HepG2 (cell line): ENCODE results near the gene AK2. TPM values are rescaled to one million over a fixed set of nuclear protein-coding genes. Genes with fewer than 3 reads are reported as not detected.

Source experiments
- BORCS8-MEF2B ChIP-seq: sonication (generic); formaldehyde crosslinking; IDR thresholded peaks from 2 replicates; pipeline ENCODE4 v1.8.0; 2022; ENCODE audit warnings: mild to moderate bottlenecking, missing genetic modification reagents
- CAMTA2 ChIP-seq: sonication (generic); formaldehyde crosslinking; IDR thresholded peaks from 2 replicates; pipeline ENCODE4 v1.4.0; 2020; ENCODE audit warnings: mild to moderate bottlenecking, missing genetic modification reagents, borderline replicate concordance
- THYN1 ChIP-seq: sonication (generic); formaldehyde crosslinking; IDR thresholded peaks from 2 replicates; pipeline ENCODE4 v1.8.1; 2023; ENCODE audit warnings: low read depth, mild to moderate bottlenecking, moderate library complexity, missing genetic modification reagents, borderline replicate concordance
- TOPORS ChIP-seq: sonication (generic); formaldehyde crosslinking; IDR thresholded peaks from 2 replicates; pipeline ENCODE4 v1.8.0; 2023; ENCODE audit warnings: mild to moderate bottlenecking, missing genetic modification reagents
- YEATS2 ChIP-seq: sonication (generic); formaldehyde crosslinking; IDR thresholded peaks from 2 replicates; pipeline ENCODE4 v1.4.0; 2020; ENCODE audit warnings: missing genetic modification reagents, borderline replicate concordance
- ZFAT ChIP-seq: sonication (generic); formaldehyde crosslinking; conservative IDR thresholded peaks from 2 replicates; pipeline ENCODE4 v1.8.1; 2023; ENCODE audit warnings: missing genetic modification reagents, inconsistent platforms
- ZNF180 ChIP-seq: sonication (generic); formaldehyde crosslinking; IDR thresholded peaks from 2 replicates; pipeline ENCODE4 v1.4.0; 2020; ENCODE audit warnings: low read depth, missing genetic modification reagents, borderline replicate concordance
- ZSCAN30 ChIP-seq: sonication (generic); formaldehyde crosslinking; IDR thresholded peaks from 2 replicates; pipeline ENCODE4 v1.5.0; 2020; ENCODE audit warnings: mild to moderate bottlenecking, missing genetic modification reagents
- polyA plus RNA-seq, 8 experiments: library from polyadenylated mRNA; depleted of rRNA in 3 of 8; stranded (reverse) in 7 of 8; unstranded in 1 of 8; fragments of >200 nt; fragmentation: Illumina TruSeq in 4 of 8; extraction: Trizol in 4 of 8; gene quantifications; 2 replicates each; pipeline versions ENCODE4 v1.2.1 to v1.2.3, GENCODE V29; 2011 to 2016; ENCODE audit warnings: low read depth in 4 of 8, missing spikeins in 1 of 8, mixed read lengths in 1 of 8; ENCODE audit not compliant: insufficient read depth in 1 of 8
- total RNA-seq, 5 experiments: library from RNA; depleted of rRNA; stranded (reverse); fragments of >200 nt; fragmentation: Illumina TruSeq; extraction: Trizol; gene quantifications; 2 replicates each; pipeline ENCODE4 v1.2.3, GENCODE V29; 2016; ENCODE audit warnings: low read depth in 1 of 5
- TF ChIP-seq, protein P1 (sequence below): sonication (generic); formaldehyde crosslinking; IDR thresholded peaks from 2 replicates; pipeline ENCODE4 v1.4.0; 2020; ENCODE audit warnings: mild to moderate bottlenecking, missing genetic modification reagents
- TF ChIP-seq, protein P2 (sequence below): sonication (generic); formaldehyde crosslinking; IDR thresholded peaks from 2 replicates; pipeline ENCODE4 v1.4.0; 2020; ENCODE audit warnings: mild to moderate bottlenecking, low read depth, missing genetic modification reagents
- TF ChIP-seq, protein P3 (sequence below): sonication (generic); formaldehyde crosslinking; IDR thresholded peaks from 2 replicates; pipeline ENCODE4 v1.5.0; 2020; ENCODE audit warnings: mild to moderate bottlenecking, low read depth, missing genetic modification reagents, borderline replicate concordance
- TF ChIP-seq, protein P4 (sequence below): sonication (generic); formaldehyde crosslinking; IDR thresholded peaks from 2 replicates; pipeline ENCODE4 v1.4.0; 2020; ENCODE audit warnings: missing genetic modification reagents, borderline replicate concordance
- TF ChIP-seq, protein P5 (sequence below): sonication (generic); formaldehyde crosslinking; IDR thresholded peaks from 2 replicates; pipeline ENCODE4 v1.5.1; 2020; ENCODE audit warnings: missing genetic modification reagents, mild to moderate bottlenecking, borderline replicate concordance
- TF ChIP-seq, protein P6 (sequence below): sonication (generic); formaldehyde crosslinking; IDR thresholded peaks from 2 replicates; pipeline ENCODE4 v1.5.0; 2020; ENCODE audit warnings: missing genetic modification reagents

AK2 gene
- total and polyA plus RNA-seq, 2 of the 13 experiments (the other 11 are each of a cell fraction or from before 2014, with no cell fraction given): 170 to 188 TPM

DNA sequence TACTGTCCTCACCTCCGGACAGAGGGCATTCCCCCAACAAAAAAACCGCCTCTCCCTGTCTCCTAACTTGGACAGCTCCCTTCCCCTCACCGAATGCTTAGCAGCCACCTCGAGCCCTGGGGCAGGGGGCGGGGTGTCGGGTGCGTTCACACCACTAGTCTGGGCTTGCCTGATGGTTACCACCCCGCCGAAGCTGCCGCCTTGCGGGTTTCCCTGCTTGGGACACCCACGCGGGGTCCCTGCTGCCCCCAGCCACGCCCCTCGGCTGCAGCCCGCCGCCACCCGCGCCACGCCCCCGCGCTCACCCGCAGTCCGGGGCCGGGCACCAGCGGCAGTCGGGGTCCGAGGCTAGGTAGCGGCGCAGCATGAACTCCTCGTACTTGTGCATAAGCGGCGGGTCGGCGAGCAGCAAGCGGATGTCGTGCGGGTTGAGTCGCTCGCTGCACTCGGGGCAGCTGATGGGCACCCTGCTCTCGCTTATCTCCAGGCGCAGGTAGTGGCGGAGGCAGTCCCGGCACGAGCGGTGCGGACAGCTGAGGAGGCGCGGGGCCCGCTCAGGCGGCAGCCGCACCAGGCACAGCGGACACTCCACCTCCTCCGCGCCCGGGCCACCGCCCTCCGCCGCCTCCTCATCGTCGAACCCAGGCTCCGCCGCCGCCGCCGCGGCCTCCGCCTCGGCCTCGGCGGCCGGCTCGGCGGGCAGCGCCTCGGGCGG, 72.8 kb downstream of the AK2 start (continued):
- TF ChIP-seq, protein P1, sequence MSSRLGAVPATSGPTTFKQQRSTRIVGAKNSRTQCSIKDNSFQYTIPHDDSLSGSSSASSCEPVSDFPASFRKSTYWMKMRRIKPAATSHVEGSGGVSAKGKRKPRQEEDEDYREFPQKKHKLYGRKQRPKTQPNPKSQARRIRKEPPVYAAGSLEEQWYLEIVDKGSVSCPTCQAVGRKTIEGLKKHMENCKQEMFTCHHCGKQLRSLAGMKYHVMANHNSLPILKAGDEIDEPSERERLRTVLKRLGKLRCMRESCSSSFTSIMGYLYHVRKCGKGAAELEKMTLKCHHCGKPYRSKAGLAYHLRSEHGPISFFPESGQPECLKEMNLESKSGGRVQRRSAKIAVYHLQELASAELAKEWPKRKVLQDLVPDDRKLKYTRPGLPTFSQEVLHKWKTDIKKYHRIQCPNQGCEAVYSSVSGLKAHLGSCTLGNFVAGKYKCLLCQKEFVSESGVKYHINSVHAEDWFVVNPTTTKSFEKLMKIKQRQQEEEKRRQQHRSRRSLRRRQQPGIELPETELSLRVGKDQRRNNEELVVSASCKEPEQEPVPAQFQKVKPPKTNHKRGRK (CRISPR knock-in tag): no peak
- TF ChIP-seq, protein P2, sequence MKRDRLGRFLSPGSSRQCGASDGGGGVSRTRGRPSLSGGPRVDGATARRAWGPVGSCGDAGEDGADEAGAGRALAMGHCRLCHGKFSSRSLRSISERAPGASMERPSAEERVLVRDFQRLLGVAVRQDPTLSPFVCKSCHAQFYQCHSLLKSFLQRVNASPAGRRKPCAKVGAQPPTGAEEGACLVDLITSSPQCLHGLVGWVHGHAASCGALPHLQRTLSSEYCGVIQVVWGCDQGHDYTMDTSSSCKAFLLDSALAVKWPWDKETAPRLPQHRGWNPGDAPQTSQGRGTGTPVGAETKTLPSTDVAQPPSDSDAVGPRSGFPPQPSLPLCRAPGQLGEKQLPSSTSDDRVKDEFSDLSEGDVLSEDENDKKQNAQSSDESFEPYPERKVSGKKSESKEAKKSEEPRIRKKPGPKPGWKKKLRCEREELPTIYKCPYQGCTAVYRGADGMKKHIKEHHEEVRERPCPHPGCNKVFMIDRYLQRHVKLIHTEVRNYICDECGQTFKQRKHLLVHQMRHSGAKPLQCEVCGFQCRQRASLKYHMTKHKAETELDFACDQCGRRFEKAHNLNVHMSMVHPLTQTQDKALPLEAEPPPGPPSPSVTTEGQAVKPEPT (CRISPR knock-in tag): peak; percentile 22; the same call in 1 of the 2 replicates
- TF ChIP-seq ZSCAN30 (CRISPR knock-in tag): no peak
- TF ChIP-seq ZNF180 (CRISPR knock-in tag): no peak
- TF ChIP-seq BORCS8-MEF2B (CRISPR knock-in tag): peak; percentile 49; the same call in 1 of the 2 replicates
- no peak for TF ChIP-seq ZFAT (CRISPR knock-in tag)
- TF ChIP-seq, protein P3, sequence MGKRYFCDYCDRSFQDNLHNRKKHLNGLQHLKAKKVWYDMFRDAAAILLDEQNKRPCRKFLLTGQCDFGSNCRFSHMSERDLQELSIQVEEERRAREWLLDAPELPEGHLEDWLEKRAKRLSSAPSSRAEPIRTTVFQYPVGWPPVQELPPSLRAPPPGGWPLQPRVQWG: no peak
- TF ChIP-seq, protein P4, sequence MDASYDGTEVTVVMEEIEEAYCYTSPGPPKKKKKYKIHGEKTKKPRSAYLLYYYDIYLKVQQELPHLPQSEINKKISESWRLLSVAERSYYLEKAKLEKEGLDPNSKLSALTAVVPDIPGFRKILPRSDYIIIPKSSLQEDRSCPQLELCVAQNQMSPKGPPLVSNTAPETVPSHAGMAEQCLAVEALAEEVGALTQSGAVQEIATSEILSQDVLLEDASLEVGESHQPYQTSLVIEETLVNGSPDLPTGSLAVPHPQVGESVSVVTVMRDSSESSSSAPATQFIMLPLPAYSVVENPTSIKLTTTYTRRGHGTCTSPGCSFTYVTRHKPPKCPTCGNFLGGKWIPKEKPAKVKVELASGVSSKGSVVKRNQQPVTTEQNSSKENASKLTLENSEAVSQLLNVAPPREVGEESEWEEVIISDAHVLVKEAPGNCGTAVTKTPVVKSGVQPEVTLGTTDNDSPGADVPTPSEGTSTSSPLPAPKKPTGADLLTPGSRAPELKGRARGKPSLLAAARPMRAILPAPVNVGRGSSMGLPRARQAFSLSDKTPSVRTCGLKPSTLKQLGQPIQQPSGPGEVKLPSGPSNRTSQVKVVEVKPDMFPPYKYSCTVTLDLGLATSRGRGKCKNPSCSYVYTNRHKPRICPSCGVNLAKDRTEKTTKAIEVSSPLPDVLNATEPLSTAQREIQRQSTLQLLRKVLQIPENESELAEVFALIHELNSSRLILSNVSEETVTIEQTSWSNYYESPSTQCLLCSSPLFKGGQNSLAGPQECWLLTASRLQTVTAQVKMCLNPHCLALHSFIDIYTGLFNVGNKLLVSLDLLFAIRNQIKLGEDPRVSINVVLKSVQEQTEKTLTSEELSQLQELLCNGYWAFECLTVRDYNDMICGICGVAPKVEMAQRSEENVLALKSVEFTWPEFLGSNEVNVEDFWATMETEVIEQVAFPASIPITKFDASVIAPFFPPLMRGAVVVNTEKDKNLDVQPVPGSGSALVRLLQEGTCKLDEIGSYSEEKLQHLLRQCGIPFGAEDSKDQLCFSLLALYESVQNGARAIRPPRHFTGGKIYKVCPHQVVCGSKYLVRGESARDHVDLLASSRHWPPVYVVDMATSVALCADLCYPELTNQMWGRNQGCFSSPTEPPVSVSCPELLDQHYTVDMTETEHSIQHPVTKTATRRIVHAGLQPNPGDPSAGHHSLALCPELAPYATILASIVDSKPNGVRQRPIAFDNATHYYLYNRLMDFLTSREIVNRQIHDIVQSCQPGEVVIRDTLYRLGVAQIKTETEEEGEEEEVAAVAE (CRISPR knock-in tag): no peak
- TF ChIP-seq, protein P5, sequence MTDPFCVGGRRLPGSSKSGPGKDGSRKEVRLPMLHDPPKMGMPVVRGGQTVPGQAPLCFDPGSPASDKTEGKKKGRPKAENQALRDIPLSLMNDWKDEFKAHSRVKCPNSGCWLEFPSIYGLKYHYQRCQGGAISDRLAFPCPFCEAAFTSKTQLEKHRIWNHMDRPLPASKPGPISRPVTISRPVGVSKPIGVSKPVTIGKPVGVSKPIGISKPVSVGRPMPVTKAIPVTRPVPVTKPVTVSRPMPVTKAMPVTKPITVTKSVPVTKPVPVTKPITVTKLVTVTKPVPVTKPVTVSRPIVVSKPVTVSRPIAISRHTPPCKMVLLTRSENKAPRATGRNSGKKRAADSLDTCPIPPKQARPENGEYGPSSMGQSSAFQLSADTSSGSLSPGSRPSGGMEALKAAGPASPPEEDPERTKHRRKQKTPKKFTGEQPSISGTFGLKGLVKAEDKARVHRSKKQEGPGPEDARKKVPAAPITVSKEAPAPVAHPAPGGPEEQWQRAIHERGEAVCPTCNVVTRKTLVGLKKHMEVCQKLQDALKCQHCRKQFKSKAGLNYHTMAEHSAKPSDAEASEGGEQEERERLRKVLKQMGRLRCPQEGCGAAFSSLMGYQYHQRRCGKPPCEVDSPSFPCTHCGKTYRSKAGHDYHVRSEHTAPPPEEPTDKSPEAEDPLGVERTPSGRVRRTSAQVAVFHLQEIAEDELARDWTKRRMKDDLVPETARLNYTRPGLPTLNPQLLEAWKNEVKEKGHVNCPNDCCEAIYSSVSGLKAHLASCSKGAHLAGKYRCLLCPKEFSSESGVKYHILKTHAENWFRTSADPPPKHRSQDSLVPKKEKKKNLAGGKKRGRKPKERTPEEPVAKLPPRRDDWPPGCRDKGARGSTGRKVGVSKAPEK (CRISPR knock-in tag): no peak
- no peak for TF ChIP-seq YEATS2 (CRISPR knock-in tag)
- no peak for TF ChIP-seq THYN1 (CRISPR knock-in tag)
- TF ChIP-seq TOPORS (CRISPR knock-in tag): no peak
- TF ChIP-seq, protein P6, sequence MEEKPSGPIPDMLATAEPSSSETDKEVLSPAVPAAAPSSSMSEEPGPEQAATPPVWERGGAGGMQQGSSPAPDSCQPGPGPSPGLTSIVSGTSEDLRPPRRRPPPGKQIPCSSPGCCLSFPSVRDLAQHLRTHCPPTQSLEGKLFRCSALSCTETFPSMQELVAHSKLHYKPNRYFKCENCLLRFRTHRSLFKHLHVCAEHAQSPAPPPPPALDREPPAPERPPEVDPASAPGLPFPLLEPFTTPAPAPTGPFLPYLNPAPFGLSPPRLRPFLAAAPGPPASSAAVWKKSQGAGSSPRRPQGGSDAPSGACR (CRISPR knock-in tag): no peak
- no peak for TF ChIP-seq CAMTA2
